B cell (primary cell): ENCODE measurements around the gene SPP2. TPM values are rescaled to one million over a fixed set of nuclear protein-coding genes. Genes with fewer than 3 reads are reported as not detected.

Experiments
- ATAC-seq: fragments of 200-7000 bp; cut with Tn5 transposase; one replicate; pipeline ENCODE4 v1.10.0; 2021; ENCODE audit warnings: low read depth, mild to moderate bottlenecking, moderate number of reproducible peaks, moderate library complexity
- CTCF ChIA-PET: fragments of 350-600 bp; sonication (Branson Sonifier 250); formaldehyde crosslinking; loops from one replicate; lab custom pipeline; 2021; ENCODE audit warnings: antibody characterized with exemption, inconsistent platforms; lab: Charles Lee
- POLR2A ChIA-PET: fragments of 350-600 bp; sonication (Branson Sonifier 250); formaldehyde crosslinking; loops from one replicate; lab custom pipeline; 2021; ENCODE audit warnings: antibody characterized with exemption; lab: Charles Lee
- DNase-seq: peaks from one replicate; pipeline ENCODE4 v3.0.0; 2013
- H2AFZ ChIP-seq: 2 replicates; pipeline ENCODE4 v1.6.1; 2012; ENCODE audit warnings: mild to moderate bottlenecking, low read depth, low read length; ENCODE audit not compliant: insufficient read depth, poor library complexity, severe bottlenecking
- H3K27ac ChIP-seq, 2 donors: 1 replicate in 1 of 2; 2 replicates in 1 of 2; pipeline ENCODE4 v1.5.1; 2012 to 2013; ENCODE audit warnings: low read length in 2 of 2, mild to moderate bottlenecking in 2 of 2, moderate library complexity in 1 of 2
- H3K27me3 ChIP-seq, 4 experiments: fragments of 200-600 bp in 1 of 4; sonication (generic) in 1 of 4; replicated peaks in 1 of 4; 1 replicate in 2 of 4; 2 replicates in 2 of 4; pipeline versions ENCODE4 v1.6.1 to v1.7.0; 2013 to 2016; ENCODE audit warnings: low read length in 3 of 4, mild to moderate bottlenecking in 2 of 4, mixed read lengths in 1 of 4, moderate library complexity in 1 of 4; ENCODE audit not compliant: insufficient read depth in 4 of 4, control insufficient read depth in 3 of 4; ENCODE audit errors: control extremely low read depth in 1 of 4
- H3K36me3 ChIP-seq, 2 experiments: replicated peaks in 1 of 2; 1 replicate in 1 of 2; 2 replicates in 1 of 2; pipeline versions ENCODE4 v1.6.1 to v1.7.1; 2013; ENCODE audit warnings: low read length in 1 of 2; ENCODE audit not compliant: insufficient read depth in 2 of 2, control insufficient read depth in 1 of 2; ENCODE audit errors: control extremely low read depth in 1 of 2, extremely low read depth in 1 of 2
- H3K4me1 ChIP-seq, 2 donors: fragments of 200-600 bp in 1 of 2; sonication (generic) in 1 of 2; 1 replicate in 1 of 2; 2 replicates in 1 of 2; pipeline versions ENCODE4 v1.5.1 to v1.6.1; 2013 to 2017; ENCODE audit warnings: low read length in 2 of 2; ENCODE audit not compliant: control insufficient read depth in 2 of 2, insufficient read depth in 2 of 2
- H3K4me2 ChIP-seq: replicated peaks from 2 replicates; pipeline ENCODE3; 2012; ENCODE audit warnings: mild to moderate bottlenecking, low read depth, low read length; ENCODE audit not compliant: poor library complexity, severe bottlenecking
- H3K4me3 ChIP-seq, 5 experiments: fragments of 200-600 bp in 1 of 5; sonication (generic) in 1 of 5; 1 replicate in 3 of 5; 2 replicates in 2 of 5; pipeline versions ENCODE4 v1.5.1 to v1.7.0; 2011 to 2016; ENCODE audit warnings: low read length in 4 of 5, mild to moderate bottlenecking in 4 of 5, low read depth in 2 of 5, control low read depth in 1 of 5, moderate library complexity in 1 of 5; ENCODE audit not compliant: insufficient read depth in 1 of 5; ENCODE audit errors: control extremely low read depth in 1 of 5, extremely low read depth in 1 of 5
- H3K79me2 ChIP-seq: fragments of 200-600 bp; sonication (generic); one replicate; pipeline ENCODE4 v1.6.0; 2016; ENCODE audit warnings: low read length; ENCODE audit not compliant: control insufficient read depth, insufficient read depth
- H3K9ac ChIP-seq: fragments of 200-600 bp; sonication (generic); 2 replicates; pipeline ENCODE4 v1.6.1; 2017; ENCODE audit warnings: mild to moderate bottlenecking, low read length, moderate library complexity
- H3K9me3 ChIP-seq, 3 donors: one replicate each; pipeline versions ENCODE4 v1.6.1 to v1.7.1; 2013; ENCODE audit warnings: low read length in 2 of 3; ENCODE audit not compliant: control insufficient read depth in 2 of 3, insufficient read depth in 1 of 3; ENCODE audit errors: control extremely low read depth in 1 of 3
- H4K20me1 ChIP-seq: 2 replicates; pipeline ENCODE4 v1.6.0; 2012; ENCODE audit warnings: mild to moderate bottlenecking, low read length; ENCODE audit not compliant: insufficient read depth, control insufficient read depth, poor library complexity, severe bottlenecking
- H3K27ac Mint-ChIP-seq: one replicate; pipeline ENCODE4 v1.8.0; 2021; ENCODE audit warnings: mixed read lengths
- H3K27me3 Mint-ChIP-seq: one replicate; pipeline ENCODE4 v1.8.0; 2021; ENCODE audit warnings: mixed read lengths
- H3K4me1 Mint-ChIP-seq: one replicate; pipeline ENCODE4 v1.8.0; 2021; ENCODE audit warnings: mixed read lengths
- H3K4me3 Mint-ChIP-seq: one replicate; pipeline ENCODE4 v1.8.0; 2021; ENCODE audit warnings: mixed read lengths
- H3K9me3 Mint-ChIP-seq: one replicate; pipeline ENCODE4 v1.8.0; 2022; ENCODE audit warnings: mixed read lengths; ENCODE audit not compliant: insufficient read depth
- EZH2 ChIP-seq: IDR thresholded peaks from 2 replicates; pipeline ENCODE4 v1.6.1; 2012; ENCODE audit warnings: borderline replicate concordance, low read depth, mild to moderate bottlenecking, moderate library complexity, low read length; ENCODE audit not compliant: insufficient read depth, poor library complexity, severe bottlenecking
- whole genome bisulfite sequencing: methylation state at CpG from one replicate; pipeline ENCODE4 v1.1.5; 2013; ENCODE audit warnings: missing lambda C conversion rate; ENCODE audit not compliant: insufficient coverage; 5-methylcytosine and 5-hydroxymethylcytosine counted together
- intact Hi-C: fragments of 100-400 bp; cut with micrococcal nuclease; formaldehyde crosslinking; loops from one replicate; pipeline ENCODE4 v1.10.0; 2022
- polyA plus RNA-seq: library from polyadenylated mRNA; depleted of rRNA; stranded (reverse); fragments of >200 nt; gene quantifications from 2 replicates; pipeline ENCODE4 v1.2.3, GENCODE V29; 2012
- total RNA-seq, 2 donors: library from RNA; stranded (reverse); fragments of 120-200 nt in 1 of 2; gene quantifications; 1 replicate in 1 of 2; 2 replicates in 1 of 2; pipeline versions ENCODE4 v1.2.3 to v1.2.4, GENCODE V29; 2013 to 2022
- TF ChIP-seq, protein P1 (sequence below): fragments of 200-600 bp; IDR thresholded peaks from one replicate; pipeline ENCODE4 v1.8.0; 2022; ENCODE audit warnings: antibody characterized with exemption, mild to moderate bottlenecking

SPP2 gene
- total and polyA plus RNA-seq, 2 donors (not counting 1 experiment from before 2014, with no cell fraction given), result not detected

DNA sequence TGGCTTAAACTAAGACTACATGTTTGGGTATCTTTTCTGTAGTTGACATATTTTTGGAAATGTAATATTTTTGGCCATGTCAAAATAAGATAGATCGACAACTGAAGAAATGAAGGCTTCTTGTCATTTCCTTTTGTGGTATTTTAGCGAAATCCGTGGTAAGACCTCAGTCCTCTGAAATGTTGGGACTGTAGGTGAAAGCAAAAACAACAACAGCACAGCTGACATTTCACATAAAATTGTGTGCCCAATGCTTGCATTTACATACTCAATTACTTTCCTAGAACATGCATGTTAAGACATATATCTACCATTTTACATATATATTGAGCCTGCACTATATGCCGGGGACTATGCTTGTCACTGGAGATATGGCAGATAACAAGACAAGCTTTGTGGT lies 50.2 kb downstream of the SPP2 start:
- TF ChIP-seq EZH2, result no peak
- TF ChIP-seq, protein P1, sequence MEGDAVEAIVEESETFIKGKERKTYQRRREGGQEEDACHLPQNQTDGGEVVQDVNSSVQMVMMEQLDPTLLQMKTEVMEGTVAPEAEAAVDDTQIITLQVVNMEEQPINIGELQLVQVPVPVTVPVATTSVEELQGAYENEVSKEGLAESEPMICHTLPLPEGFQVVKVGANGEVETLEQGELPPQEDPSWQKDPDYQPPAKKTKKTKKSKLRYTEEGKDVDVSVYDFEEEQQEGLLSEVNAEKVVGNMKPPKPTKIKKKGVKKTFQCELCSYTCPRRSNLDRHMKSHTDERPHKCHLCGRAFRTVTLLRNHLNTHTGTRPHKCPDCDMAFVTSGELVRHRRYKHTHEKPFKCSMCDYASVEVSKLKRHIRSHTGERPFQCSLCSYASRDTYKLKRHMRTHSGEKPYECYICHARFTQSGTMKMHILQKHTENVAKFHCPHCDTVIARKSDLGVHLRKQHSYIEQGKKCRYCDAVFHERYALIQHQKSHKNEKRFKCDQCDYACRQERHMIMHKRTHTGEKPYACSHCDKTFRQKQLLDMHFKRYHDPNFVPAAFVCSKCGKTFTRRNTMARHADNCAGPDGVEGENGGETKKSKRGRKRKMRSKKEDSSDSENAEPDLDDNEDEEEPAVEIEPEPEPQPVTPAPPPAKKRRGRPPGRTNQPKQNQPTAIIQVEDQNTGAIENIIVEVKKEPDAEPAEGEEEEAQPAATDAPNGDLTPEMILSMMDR, result no peak

DNA sequence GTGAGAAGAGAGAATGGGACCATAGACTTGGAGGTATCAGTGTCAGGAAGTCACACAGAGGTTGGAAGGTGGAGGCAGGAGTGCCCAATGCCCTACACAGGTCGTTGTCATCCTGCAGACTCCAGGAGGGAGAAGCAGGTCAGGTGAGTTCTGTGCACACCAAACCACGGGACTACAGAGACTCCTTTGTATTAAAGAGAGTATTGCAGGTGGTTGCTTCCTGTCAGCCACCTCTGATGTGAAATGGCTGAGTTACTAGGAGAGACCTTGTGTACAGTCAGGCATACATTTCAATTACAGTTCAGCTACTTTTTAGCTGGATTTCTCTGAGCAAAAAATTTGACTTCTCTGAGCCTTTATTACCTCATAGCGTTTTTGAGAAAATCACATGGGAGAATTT lies 51.6 kb downstream of the SPP2 start:
- no peak overlapping the region for H2AFZ ChIP-seq
- no peaks in the 10 kb centered on the region for H3K36me3 ChIP-seq
- peaks cover 20 to 21% of the 10 kb centered on the region in 2 donors for H3K4me1 ChIP-seq
- no peak for TF ChIP-seq EZH2
- TF ChIP-seq, protein P1, result no peak
- H3K4me3 ChIP-seq, result no peak overlapping the region
- POLR2A ChIA-PET, result no interaction called here
- no peak overlapping the region for H3K4me3 Mint-ChIP-seq
- CTCF ChIA-PET, result no interaction called here
- no peak overlapping the region for H3K27ac Mint-ChIP-seq
- H3K9me3 ChIP-seq, result no peaks in the 10 kb centered on the region
- 79% methylated on average over 3 of the region's 3 CpGs for WGBS
- H3K9ac ChIP-seq, result no peak overlapping the region
- H3K4me1 Mint-ChIP-seq, result peaks cover 16% of the 10 kb centered on the region
- H3K27ac ChIP-seq, result no peak overlapping the region
- ATAC-seq, result no peak
- H3K27me3 ChIP-seq, result peaks cover 0 to 22% (median 15%) of the 10 kb centered on the region in 4 experiments
- H3K4me2 ChIP-seq, result no peak overlapping the region
- H3K79me2 ChIP-seq, result no peaks in the 10 kb centered on the region
- no peak for DNase-seq
- H3K27me3 Mint-ChIP-seq, result peaks cover 25% of the 10 kb centered on the region
- H3K9me3 Mint-ChIP-seq, result no peaks in the 10 kb centered on the region
- intact Hi-C loops, result no loop called here
- no peaks in the 10 kb centered on the region for H4K20me1 ChIP-seq

More for the DNA sequence above, 50.2 kb downstream of the SPP2 start:
- Histone ChIP-seq H2AFZ (no peak overlapping the region), H3K9ac (no peak overlapping the region), H3K4me2 (no peak overlapping the region), H3K9me3 (peaks cover 0 to 6% (median 0%) of the 10 kb centered on the region in 3 donors), H4K20me1 (no peaks in the 10 kb centered on the region), H3K27ac (no peak overlapping the region), H3K4me1 (peaks cover 20 to 21% of the 10 kb centered on the region in 2 donors), H3K36me3 (no peaks in the 10 kb centered on the region), H3K79me2 (no peaks in the 10 kb centered on the region), H3K4me3 (no peak overlapping the region), H3K27me3 (peaks cover 0 to 19% (median 12%) of the 10 kb centered on the region in 4 experiments)
- ChIA-PET POLR2A (no interaction called here), CTCF (interaction anchor here (0.9 kb wide), 1 partner anchor 40 kb away, joined by 4 read pairs; no protein-coding TSS in a partner anchor)
- H3K9me3 Mint-ChIP-seq, result no peaks in the 10 kb centered on the region
- no peak for ATAC-seq
- H3K27me3 Mint-ChIP-seq, result peaks cover 19% of the 10 kb centered on the region
- DNase-seq, result no peak
- no peak overlapping the region for H3K27ac Mint-ChIP-seq
- WGBS, result 5% methylated on average over 3 of the region's 4 CpGs
- intact Hi-C loops, result no loop called here
- H3K4me1 Mint-ChIP-seq, result peaks cover 16% of the 10 kb centered on the region
- no peak overlapping the region for H3K4me3 Mint-ChIP-seq
